Choroid plexus epithelial cell (primary cell): ENCODE results near the gene CDK5RAP2.
"Not testable (repeated sequence)": the region's sequence is repeated elsewhere in the genome, so short reads cannot be mapped to it uniquely, and the experiment has no call there.

Source experiments
- DNase-seq: peaks from one replicate; pipeline ENCODE4 v3.0.0-alpha.2; 2010; ENCODE audit warnings: low read depth
- H3K4me3 ChIP-seq: 2 replicates; pipeline ENCODE4 v1.5.1; 2011; ENCODE audit warnings: low read depth, mild to moderate bottlenecking, control low read depth, low read length, moderate library complexity
- CTCF ChIP-seq: conservative IDR thresholded peaks from 2 replicates; pipeline ENCODE4 v1.5.1; 2011; ENCODE audit warnings: low read depth, mild to moderate bottlenecking, control low read depth, inconsistent platforms, low read length, moderate library complexity

CDK5RAP2 gene

DNA sequence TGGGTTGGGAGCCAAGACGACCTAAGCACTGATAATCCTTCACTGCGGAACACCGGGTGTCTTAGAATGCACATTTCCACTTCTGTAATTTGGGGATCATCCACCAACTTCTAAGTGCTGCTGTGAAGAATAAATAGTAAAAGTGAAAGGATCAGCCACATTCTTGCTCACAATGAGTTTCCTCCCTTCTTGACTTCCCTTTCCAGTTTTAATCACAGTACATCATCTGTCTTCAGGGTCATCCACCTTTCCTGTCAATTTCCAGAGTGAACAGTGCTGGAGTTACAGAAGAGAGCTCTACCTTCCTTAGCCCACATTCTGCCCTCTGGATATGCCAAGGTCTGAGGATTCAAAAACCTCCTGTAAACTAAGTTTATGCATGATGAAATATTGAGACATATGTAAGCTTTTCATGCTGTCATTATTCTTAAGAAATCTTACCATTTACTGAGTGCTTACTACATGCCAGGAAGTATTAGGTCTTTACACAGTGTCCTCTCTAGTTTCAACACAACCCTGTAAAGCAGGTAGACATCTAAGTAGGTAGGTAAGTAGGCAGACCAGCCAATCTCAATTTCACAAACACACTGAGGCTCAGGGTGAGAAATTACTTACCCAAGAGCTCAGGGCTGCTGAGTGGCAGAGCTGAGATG is 105.2 kb downstream of the CDK5RAP2 start:
- peak overlapping the region; percentile 3 for H3K4me3 ChIP-seq
- TF ChIP-seq CTCF, result no peak
- DNase-seq, result peak; percentile 73

- no peak for DNase-seq
- TF ChIP-seq CTCF, result no peak
- H3K4me3 ChIP-seq, result no peak overlapping the region
Measured at GRCh38 chr9:120473608-120474007, 106.4 kb downstream of the CDK5RAP2 start.

DNA sequence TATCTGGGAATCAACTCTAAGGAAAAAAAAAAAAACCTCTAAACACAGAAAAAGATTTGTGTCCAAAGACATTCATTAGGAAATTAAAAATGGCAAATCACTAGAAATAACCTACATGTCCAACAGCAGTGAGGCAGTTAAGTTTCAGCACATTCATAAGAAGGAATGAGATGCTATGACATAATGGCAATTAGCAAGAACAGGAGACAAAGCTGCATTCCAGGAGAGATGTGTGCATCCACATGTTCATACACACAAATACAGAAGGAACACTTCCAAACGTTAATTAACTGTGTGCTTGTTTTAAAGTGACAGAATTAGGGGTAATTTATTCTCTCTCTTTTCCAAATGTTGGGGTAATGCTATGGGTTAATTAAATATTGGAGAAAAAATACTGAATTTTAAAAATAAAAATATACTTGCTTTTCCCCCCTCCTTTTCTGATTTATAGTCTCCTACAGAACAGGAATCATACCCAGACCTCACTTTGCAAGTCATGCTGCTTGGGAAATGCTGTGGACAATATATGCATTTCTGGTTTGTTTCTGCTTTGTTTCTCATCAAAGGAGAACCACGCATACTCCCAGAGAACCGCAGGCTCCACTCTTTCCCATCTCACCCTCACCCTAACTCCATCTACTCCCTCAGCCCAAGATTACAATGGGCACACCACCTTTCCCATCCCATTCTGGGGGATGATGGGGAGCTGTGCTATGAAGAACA is 114.1 kb downstream of the CDK5RAP2 start:
- no peak for TF ChIP-seq CTCF
- H3K4me3 ChIP-seq, result no peak overlapping the region
- no peak for DNase-seq

- no peak overlapping the region for H3K4me3 ChIP-seq
- no peak for DNase-seq
- no peak for TF ChIP-seq CTCF
Measured at GRCh38 chr9:120464887-120465421, 115.0 kb downstream of the CDK5RAP2 start.

DNA sequence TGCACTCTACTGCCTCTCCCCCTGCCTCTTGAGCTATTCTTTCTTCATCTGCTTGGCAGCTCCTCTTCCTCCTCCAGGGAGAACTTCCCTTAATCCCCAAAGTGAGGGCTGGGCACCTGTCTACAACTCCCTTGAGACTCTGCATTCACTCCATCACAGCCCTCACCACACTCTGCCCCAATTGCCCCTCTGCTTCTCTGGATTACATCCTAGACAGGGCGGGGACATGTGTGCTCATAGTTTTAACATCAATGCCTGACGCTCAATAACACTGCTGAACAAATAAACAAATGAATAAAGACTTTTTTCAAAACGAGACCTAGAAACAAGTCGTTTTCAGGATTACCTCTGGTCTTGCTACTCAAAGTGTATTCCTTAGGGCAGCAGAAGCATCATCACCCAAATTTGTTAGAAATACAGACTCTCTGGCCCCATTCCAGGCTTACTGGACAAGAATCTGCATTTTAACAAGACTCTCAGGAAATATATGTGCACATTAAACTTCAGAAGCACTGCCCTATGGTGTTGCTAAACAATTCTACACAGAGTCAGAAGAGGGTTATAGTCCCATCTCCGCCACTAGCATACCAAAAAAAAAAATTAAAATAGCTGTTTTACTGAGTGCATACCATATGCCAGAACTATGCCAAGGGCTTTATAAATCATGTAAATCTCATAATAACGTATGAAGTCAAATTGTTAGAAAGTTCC is 115.6 kb downstream of the CDK5RAP2 start:
- TF ChIP-seq CTCF, result no peak
- DNase-seq, result peak; percentile 42
- H3K4me3 ChIP-seq, result no peak overlapping the region

DNA sequence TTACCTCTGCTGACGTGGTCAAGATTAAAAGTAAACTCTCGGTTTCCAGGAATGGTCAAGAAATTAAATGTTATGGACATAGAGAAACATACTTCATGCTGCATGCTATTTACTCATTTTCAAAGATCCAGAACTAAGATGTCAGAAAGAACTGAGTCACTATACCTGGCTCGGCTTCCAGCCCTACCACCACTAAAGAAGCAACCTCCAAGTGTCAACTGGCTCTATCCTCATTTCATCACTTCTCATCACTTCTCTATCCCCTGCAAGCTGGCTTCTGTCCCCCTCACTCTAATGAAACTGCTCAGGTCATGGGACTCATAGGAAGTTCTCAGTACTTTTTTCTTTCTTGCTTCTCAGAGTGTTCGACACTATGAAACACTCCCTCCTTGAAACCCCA is 116.2 kb downstream of the CDK5RAP2 start:
- no peak for TF ChIP-seq CTCF
- no peak for DNase-seq
- no peak overlapping the region for H3K4me3 ChIP-seq

GRCh38 chr9:120461677-120462076 is 118.3 kb downstream of the CDK5RAP2 start:
- not testable (repeated sequence) for H3K4me3 ChIP-seq, DNase-seq
